H9 (cell line): ENCODE results near the gene KIF7. TPM values are rescaled to one million over a fixed set of nuclear protein-coding genes. Genes with fewer than 3 reads are reported as not detected.

Experiments used
- DNase-seq: peaks from one replicate; pipeline ENCODE4 v3.0.0-alpha.2; 2017
- H2AFZ ChIP-seq: one replicate; pipeline ENCODE4 v1.6.1; 2013; ENCODE audit warnings: mild to moderate bottlenecking, low read length, control low read depth, moderate library complexity
- H2AK5ac ChIP-seq: 2 replicates; pipeline ENCODE4 v1.6.1; 2013; ENCODE audit warnings: low read length, control low read depth, mixed read lengths; ENCODE audit not compliant: insufficient read length
- H2BK120ac ChIP-seq: one replicate; pipeline ENCODE4 v1.6.1; 2013; ENCODE audit warnings: low read depth, mild to moderate bottlenecking, low read length, control low read depth, inconsistent platforms; ENCODE audit not compliant: poor library complexity, severe bottlenecking
- H2BK12ac ChIP-seq: 2 replicates; pipeline ENCODE4 v1.6.1; 2013; ENCODE audit warnings: low read length, control low read depth, mixed read lengths, low read depth; ENCODE audit not compliant: insufficient read length
- H2BK15ac ChIP-seq: 2 replicates; pipeline ENCODE4 v1.6.1; 2013; ENCODE audit warnings: low read depth, low read length, control low read depth
- H2BK20ac ChIP-seq: one replicate; pipeline ENCODE4 v1.6.1; 2013; ENCODE audit warnings: low read depth, mild to moderate bottlenecking, low read length, control low read depth, inconsistent platforms; ENCODE audit not compliant: poor library complexity, severe bottlenecking
- H2BK5ac ChIP-seq: 2 replicates; pipeline ENCODE4 v1.6.1; 2013; ENCODE audit warnings: low read length, control low read depth, mixed read lengths; ENCODE audit not compliant: insufficient read length
- H3K14ac ChIP-seq: 2 replicates; pipeline ENCODE4 v1.6.1; 2013; ENCODE audit warnings: low read length, control low read depth; ENCODE audit not compliant: insufficient read depth
- H3K18ac ChIP-seq: 2 replicates; pipeline ENCODE4 v1.6.1; 2013; ENCODE audit warnings: low read depth, mild to moderate bottlenecking, mixed read lengths, low read length, control low read depth; ENCODE audit not compliant: insufficient read length
- H3K23ac ChIP-seq: 2 replicates; pipeline ENCODE4 v1.6.1; 2013; ENCODE audit warnings: low read length, control low read depth, mixed read lengths, low read depth; ENCODE audit not compliant: insufficient read length
- H3K23me2 ChIP-seq: 2 replicates; pipeline ENCODE4 v1.6.1; 2013; ENCODE audit warnings: low read depth, mild to moderate bottlenecking, mixed read lengths, low read length, control low read depth; ENCODE audit not compliant: insufficient read length, poor library complexity, severe bottlenecking
- H3K27ac ChIP-seq: 2 replicates; pipeline ENCODE4 v1.5.1; 2013; ENCODE audit warnings: low read length, control low read depth, mixed read lengths, low read depth; ENCODE audit not compliant: insufficient read length
- H3K27me3 ChIP-seq: 2 replicates; pipeline ENCODE4 v1.6.1; 2013; ENCODE audit warnings: low read length, control low read depth, inconsistent platforms; ENCODE audit not compliant: insufficient read depth
- H3K4ac ChIP-seq: 2 replicates; pipeline ENCODE4 v1.6.1; 2013; ENCODE audit warnings: low read depth, mild to moderate bottlenecking, control low read depth, inconsistent platforms, low read length, moderate library complexity
- H3K4me1 ChIP-seq: 2 replicates; pipeline ENCODE4 v1.6.1; 2013; ENCODE audit warnings: low read length, control low read depth, inconsistent platforms; ENCODE audit not compliant: insufficient read depth
- H3K4me2 ChIP-seq: 2 replicates; pipeline ENCODE4 v1.6.1; 2013; ENCODE audit warnings: low read length, control low read depth, mixed read lengths; ENCODE audit not compliant: insufficient read length, insufficient read depth
- H3K56ac ChIP-seq: 2 replicates; pipeline ENCODE4 v1.6.1; 2013; ENCODE audit warnings: low read depth, mild to moderate bottlenecking, mixed read lengths, low read length, control low read depth; ENCODE audit not compliant: insufficient read length
- H3K79me1 ChIP-seq: 2 replicates; pipeline ENCODE4 v1.6.1; 2013; ENCODE audit warnings: low read depth, mild to moderate bottlenecking, moderate library complexity, low read length, control low read depth, inconsistent platforms; ENCODE audit not compliant: insufficient read depth, poor library complexity, severe bottlenecking
- H3K79me2 ChIP-seq: 2 replicates; pipeline ENCODE4 v1.6.1; 2013; ENCODE audit warnings: low read length, control low read depth, inconsistent platforms; ENCODE audit not compliant: insufficient read depth
- H3K9ac ChIP-seq: 2 replicates; pipeline ENCODE4 v1.6.1; 2013; ENCODE audit warnings: low read length, control low read depth, mixed read lengths; ENCODE audit not compliant: insufficient read length; ENCODE audit errors: extremely low read depth
- H3K9me3 ChIP-seq: one replicate; pipeline ENCODE4 v1.6.1; 2013; ENCODE audit warnings: low read depth, low read length, inconsistent platforms; ENCODE audit not compliant: control insufficient read depth
- H3T11ph ChIP-seq: one replicate; pipeline ENCODE4 v1.6.1; 2013; ENCODE audit warnings: mild to moderate bottlenecking, low read length, control low read depth, inconsistent platforms
- H4K20me1 ChIP-seq: one replicate; pipeline ENCODE4 v1.6.1; 2013; ENCODE audit not compliant: control insufficient read depth, insufficient read length, insufficient read depth
- H4K5ac ChIP-seq: 2 replicates; pipeline ENCODE4 v1.6.1; 2013; ENCODE audit warnings: low read depth, mild to moderate bottlenecking, mixed read lengths, low read length, control low read depth; ENCODE audit not compliant: insufficient read length
- H4K8ac ChIP-seq: replicated peaks from 2 replicates; pipeline ENCODE4 v1.6.1; 2013; ENCODE audit warnings: low read length, control low read depth, mixed read lengths, low read depth; ENCODE audit not compliant: insufficient read length
- H4K91ac ChIP-seq: 2 replicates; pipeline ENCODE4 v1.6.1; 2013; ENCODE audit warnings: low read depth, mild to moderate bottlenecking, moderate library complexity, mixed read lengths, low read length, control low read depth; ENCODE audit not compliant: insufficient read length
- H3K27ac Mint-ChIP-seq, 3 experiments: 2 replicates in 2 of 3; 3 replicates in 1 of 3; pipeline ENCODE4 v1.8.0; 2020 to 2021; ENCODE audit warnings: mixed read lengths in 3 of 3, mild to moderate bottlenecking in 1 of 3, moderate library complexity in 1 of 3
- H3K27me3 Mint-ChIP-seq: 2 replicates; pipeline ENCODE4 v1.8.0; 2021; ENCODE audit warnings: low read depth, mild to moderate bottlenecking, moderate library complexity, mixed read lengths
- H3K36me3 Mint-ChIP-seq, 3 experiments: 2 replicates in 2 of 3; 3 replicates in 1 of 3; pipeline ENCODE4 v1.8.0; 2020 to 2021; ENCODE audit warnings: low read depth in 3 of 3, mixed read lengths in 3 of 3; ENCODE audit not compliant: insufficient read depth in 1 of 3
- H3K4me1 Mint-ChIP-seq, 2 experiments: 2 replicates each; pipeline ENCODE4 v1.8.0; 2020; ENCODE audit warnings: mixed read lengths in 2 of 2
- H3K4me3 Mint-ChIP-seq, 2 experiments: 2 replicates in 1 of 2; 3 replicates in 1 of 2; pipeline ENCODE4 v1.8.0; 2020 to 2021; ENCODE audit warnings: mild to moderate bottlenecking in 2 of 2, mixed read lengths in 2 of 2, moderate library complexity in 1 of 2
- H3K9me3 Mint-ChIP-seq, 2 experiments: 2 replicates in 1 of 2; 3 replicates in 1 of 2; pipeline ENCODE4 v1.8.0; 2020; ENCODE audit warnings: mild to moderate bottlenecking in 2 of 2, mixed read lengths in 2 of 2, moderate library complexity in 1 of 2
- CTCF ChIP-seq: fragments of 200-600 bp; sonication (generic); conservative IDR thresholded peaks from 3 replicates; pipeline ENCODE4 v1.8.0; 2021; ENCODE audit warnings: antibody characterized with exemption, mild to moderate bottlenecking
- WGBS: extraction: QIAGEN DNeasy Blood & Tissue Kit; methylation state at CpG from one replicate; pipeline ENCODE4 v1.1.7; 2013; ENCODE audit warnings: missing lambda C conversion rate, low lambda C conversion rate, mixed read lengths; ENCODE audit not compliant: insufficient read length; ENCODE audit errors: extremely low coverage; 5-methylcytosine and 5-hydroxymethylcytosine counted together
- total RNA-seq: library from RNA; stranded (reverse); gene quantifications from 2 replicates; pipeline ENCODE4 v1.2.1, GENCODE V29; 2021

The KIF7 gene
- total RNA-seq, 1 experiment from 2014 or later = 22.0 TPM

DNA sequence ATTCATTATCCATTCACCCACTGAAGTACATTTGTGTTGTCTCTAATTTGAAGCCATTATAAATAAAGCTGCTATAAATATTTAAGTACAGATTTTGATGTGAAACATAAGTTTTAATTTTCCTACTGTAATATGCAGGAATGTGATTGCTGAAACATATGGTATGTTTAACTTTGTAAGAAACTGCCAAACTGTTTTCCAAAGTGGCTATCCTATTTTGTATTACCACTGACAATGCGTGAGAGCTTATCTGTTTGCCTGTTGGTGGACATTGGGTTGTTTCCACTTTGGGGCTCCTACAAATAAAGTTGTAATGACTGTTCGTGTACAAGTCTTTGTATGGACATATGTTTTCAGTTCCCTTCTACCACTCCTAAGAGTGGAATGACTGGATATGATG, 37.8 kb upstream of the KIF7 start:
- Histone ChIP-seq H3T11ph (no peak overlapping the region), H3K79me2 (no peaks in the 10 kb centered on the region), H2AFZ (no peak overlapping the region), H3K23me2 (peaks cover 4% of the 10 kb centered on the region), H2AK5ac (no peak overlapping the region), H3K23ac (no peak overlapping the region), H3K18ac (no peak overlapping the region), H3K4me2 (no peak overlapping the region), H4K20me1 (no peaks in the 10 kb centered on the region), H3K4ac (no peak overlapping the region), H4K8ac (no peak overlapping the region), H2BK20ac (no peak overlapping the region), H3K27me3 (no peaks in the 10 kb centered on the region), H3K27ac (no peak overlapping the region), H2BK5ac (no peak overlapping the region), H3K14ac (no peak overlapping the region), H2BK120ac (no peak overlapping the region), H4K5ac (no peak overlapping the region), H3K79me1 (no peaks in the 10 kb centered on the region), H2BK12ac (no peak overlapping the region), H3K56ac (no peak overlapping the region), H3K4me1 (no peaks in the 10 kb centered on the region), H2BK15ac (no peak overlapping the region), H4K91ac (no peak overlapping the region), H3K9me3 (no peaks in the 10 kb centered on the region), H3K9ac (no peak overlapping the region)
- Mint-ChIP-seq H3K4me1 (peaks cover 3% of the 10 kb centered on the region in 2 experiments), H3K36me3 (no peaks in the 10 kb centered on the region), H3K27ac (no peak overlapping the region), H3K9me3 (no peaks in the 10 kb centered on the region), H3K27me3 (peaks cover 28% of the 10 kb centered on the region), H3K4me3 (no peak overlapping the region)
- no peak for DNase-seq
- TF ChIP-seq CTCF = no peak
- no CpG with 5 or more reads among the region's 2 CpGs for WGBS
